Heart left ventricle (tissue), 13 donors: ENCODE measurements around the gene RUNX3.

Experiments used
- CTCF ChIP-seq, 12 donors: fragments of 200-600 bp; sonication (generic) in 4 of 12; IDR thresholded peaks; one replicate each; pipeline versions ENCODE4 v1.5.0 to v1.8.0; 2018 to 2022; ENCODE audit warnings: antibody characterized with exemption in 12 of 12, mild to moderate bottlenecking in 5 of 12
- POLR2A ChIP-seq, 2 donors: fragments of 450-650 bp; IDR thresholded peaks; one replicate each; pipeline ENCODE4 v1.6.1; 2017; ENCODE audit warnings: antibody characterized with exemption in 2 of 2, mild to moderate bottlenecking in 2 of 2, moderate library complexity in 2 of 2
- donor health status: ischemic (EF 13 %, LVEDD 7.1; RV severe dilation, severe dysfunction).
- donor health status: DM: no; HTN: yes; CAD: no.
- donor health status: DM: no; HTN: no; CAD: no.
- donor health status: ischemic (EF 25% LVEDD 6.9; RV normal size, moderate dysfunction).
- donor health status: ischemic (EF 25% LVEDD 5.7; RV mildly dilated, moderate dysfunction).
- donor health status: ischemic (EF 35%, LVEDD 5.7; RV mildly dilated, moderate dysfunction).
- donor health status: nonischemic (EF 11% LVEDD 7.7; RV severe dilation, severe dysfunction).
- donor health status: DM: yes; HTN: yes; CAD: no.
- donor health status: PGD.
- donor health status: ischemic (EF 29% LVEDD 5.4; RV normal size, mild dysfunction).
- donor health status: nonischemic (EF 23%, LVEDD 6.1; RV moderate dilation, normal function).

GRCh38 chr1:24904731-24905354 is 25.2 kb downstream of the RUNX3 start:
- TF ChIP-seq CTCF (IDR thresholded peaks at IDR 0.05): no peak
- no peak for TF ChIP-seq POLR2A (IDR thresholded peaks at IDR 0.05)
